Activated naive CD4-positive, alpha-beta T cell treated with anti-CD3 and anti-CD28 coated beads, Interleukin-2, amount 50 U/mL, for 16 hours (primary cell): ENCODE results near the gene ATP5MC2.
"Not testable (repeated sequence)": the region's sequence is repeated elsewhere in the genome, so short reads cannot be mapped to it uniquely, and the experiment has no call there.

Source experiments
- DNase-seq: peaks from one replicate; pipeline ENCODE4 v3.0.0-alpha.2; 2020

Gene ATP5MC2

DNA sequence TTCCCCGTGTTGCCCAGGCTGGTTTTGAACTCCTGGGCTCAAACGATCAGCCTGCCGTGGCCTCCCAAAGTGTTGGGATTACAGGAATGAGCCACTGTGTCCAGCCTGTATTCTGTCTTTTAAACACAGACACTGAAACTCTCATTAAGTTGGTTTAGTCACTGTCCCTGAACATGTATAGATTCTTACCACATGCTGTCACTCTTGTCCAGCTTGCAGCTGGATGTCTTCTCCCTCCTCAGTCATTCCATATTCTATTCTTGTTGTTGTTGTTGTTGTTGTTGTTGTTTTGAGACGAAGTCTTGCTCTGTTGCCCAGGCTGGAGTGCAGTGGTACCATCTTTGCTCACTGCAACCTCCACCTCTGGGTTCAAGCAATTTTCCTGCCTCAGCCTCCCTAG lies 12.3 kb upstream of the ATP5MC2 start:
- DNase-seq = no peak

DNA sequence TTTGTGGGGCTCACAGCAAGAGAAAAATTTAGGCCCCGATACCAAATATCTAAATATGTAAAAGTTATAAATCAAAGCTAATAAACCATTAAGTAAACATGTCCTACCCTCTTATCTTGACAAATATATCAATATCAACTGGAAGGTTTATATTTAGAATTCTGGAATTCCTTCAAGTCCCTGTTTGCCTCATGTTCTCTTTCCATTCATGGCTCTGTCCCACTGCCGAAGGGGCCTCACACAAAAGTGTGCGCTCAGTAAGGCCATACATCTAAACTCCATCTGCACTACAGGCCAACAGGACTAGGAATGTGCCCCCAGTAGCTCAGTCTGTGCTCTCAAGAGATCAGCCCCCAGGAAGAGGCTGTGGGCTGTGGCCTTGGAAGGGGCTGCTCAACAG lies 10.6 kb upstream of the ATP5MC2 start:
- DNase-seq = no peak

DNA sequence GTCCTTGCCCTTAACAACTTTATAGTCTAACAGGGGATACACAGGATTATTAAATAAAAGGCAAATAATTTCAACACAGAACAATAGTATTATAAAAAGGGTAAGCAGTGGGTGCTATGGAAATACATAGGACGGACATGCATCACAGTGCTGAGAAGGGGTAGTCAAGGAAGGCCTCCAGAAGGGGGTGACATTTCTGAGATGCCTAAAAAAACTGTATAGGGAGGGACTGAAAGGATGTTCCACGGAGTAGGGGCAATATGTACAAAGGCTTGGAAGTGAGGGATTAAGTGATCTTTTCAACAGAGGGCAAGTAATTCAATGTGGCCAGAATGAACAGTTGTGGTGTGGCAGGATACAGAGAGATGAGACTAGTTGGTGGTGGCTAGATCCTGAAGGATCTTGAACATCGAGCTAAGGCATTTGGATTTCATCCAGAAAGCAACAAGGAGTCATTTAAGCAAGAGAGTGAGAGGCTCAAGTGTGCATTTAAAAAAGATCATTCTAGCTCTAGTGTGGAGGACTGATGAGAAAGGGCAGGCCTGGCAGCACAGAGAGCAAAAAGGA lies 8.9 kb upstream of the ATP5MC2 start:
- DNase-seq = no peak

DNA sequence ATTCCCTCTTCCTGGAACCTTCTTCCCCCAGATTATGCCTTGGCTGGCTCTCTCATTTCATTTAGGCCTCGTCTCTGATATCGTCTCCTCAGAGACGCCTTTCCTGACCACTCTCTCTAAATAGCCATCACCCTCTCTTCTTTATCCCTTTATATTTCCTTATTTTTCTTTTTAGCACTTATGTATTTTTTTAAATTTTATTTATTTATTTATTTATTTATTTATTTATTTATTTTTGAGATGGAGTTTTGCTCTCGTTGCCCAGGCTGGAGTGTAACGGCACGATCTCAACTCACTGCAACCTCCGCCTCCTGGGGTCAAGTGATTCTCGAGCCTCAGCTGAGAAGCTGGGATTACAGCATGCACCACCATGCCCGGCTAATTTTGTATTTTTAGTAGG lies 8.1 kb upstream of the ATP5MC2 start:
- DNase-seq = no peak

DNA sequence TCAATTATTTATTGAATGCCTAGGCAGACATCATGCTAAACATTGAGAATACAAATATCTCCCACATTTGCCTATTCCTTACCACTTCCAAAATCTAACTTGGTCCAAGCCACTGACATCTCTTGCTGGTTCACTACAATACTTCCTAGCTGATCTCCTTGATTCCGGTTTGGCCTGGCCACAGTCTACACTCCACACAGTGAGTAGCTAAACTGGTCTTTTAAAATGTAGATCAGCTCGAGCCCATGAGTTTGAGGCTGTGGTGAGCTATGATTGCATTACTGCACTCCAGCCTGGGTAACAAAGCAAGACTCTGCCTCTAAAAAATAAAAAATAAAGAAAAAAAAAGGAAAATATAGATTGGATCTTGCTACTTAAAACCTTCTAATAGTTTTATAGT lies 7.6 kb upstream of the ATP5MC2 start:
- DNase-seq = no peak

DNA sequence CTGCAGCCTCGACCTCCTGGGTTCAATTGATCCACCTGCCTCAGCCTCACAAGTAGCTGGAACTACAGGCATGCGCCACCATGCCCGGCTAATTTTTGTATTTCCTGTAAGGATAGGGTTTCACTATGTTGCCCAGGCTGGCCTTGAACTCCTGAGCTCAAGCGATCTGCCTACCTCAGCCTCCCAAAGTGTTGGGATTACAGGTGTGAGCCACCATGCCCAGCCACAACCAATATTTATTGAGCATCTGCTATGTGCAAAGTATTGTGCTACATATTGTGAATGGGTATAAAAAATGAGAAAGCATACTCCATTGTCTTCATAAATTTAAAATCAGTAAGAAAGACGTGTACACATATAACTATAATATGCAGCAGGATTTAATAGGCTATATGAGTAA lies 4.2 kb upstream of the ATP5MC2 start:
- not testable (repeated sequence) for DNase-seq

DNA sequence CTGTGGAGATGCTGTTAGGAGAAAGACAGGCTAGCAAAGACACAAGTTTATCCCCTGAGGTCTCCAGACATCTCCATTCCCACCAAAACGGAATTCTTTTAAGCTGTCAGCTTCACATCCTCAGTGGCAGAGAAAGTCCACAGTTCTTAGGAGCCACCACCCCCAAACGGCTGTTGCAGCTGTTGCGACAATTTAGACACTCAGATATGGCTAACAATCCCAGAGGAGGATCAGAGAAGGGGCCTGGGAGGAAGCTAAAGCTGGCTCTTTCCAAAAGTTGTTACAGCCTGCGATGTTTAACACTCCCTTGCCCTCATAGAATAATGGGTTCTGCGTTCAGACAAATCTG lies 1.9 kb upstream of the ATP5MC2 start:
- DNase-seq = no peak

DNA sequence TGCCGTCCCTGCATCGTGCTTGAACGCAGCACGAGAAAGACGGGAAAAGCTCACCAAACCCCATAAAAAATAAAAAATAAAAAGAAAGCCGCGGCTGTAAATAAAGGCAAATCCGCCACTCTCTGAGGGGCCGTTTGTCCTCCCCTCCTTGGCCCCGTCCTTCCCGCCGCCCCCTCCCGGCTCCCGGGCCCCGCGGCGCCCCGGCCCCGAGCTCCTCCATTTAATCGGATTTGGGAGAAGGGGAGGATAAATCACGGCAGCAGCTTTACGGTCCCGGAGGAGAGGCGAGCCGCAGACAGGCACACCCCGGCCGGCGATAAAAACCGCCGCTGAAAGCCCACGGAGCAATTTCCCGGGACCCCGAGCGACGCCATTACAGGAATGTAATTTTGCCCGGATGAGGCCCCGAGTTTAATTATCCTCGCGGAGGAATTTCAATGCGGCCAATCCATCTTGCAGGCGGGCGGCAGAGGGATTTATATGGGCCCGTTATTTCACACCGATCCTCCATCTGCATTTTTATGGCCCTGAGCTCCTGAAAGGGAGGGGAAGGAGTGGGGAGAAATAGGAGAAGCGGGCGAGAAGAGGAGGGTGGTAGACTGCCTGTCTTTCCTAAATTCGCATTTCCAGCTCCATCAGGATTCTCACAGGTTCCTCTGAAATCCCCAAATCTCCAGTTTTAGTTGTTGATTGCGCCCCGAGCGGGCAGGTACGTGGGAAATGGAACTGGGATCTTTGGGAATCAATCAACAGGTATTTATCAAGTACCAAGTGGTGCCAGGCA lies 1.3 kb upstream of the ATP5MC2 start:
- peak; percentile 15 for DNase-seq

DNA sequence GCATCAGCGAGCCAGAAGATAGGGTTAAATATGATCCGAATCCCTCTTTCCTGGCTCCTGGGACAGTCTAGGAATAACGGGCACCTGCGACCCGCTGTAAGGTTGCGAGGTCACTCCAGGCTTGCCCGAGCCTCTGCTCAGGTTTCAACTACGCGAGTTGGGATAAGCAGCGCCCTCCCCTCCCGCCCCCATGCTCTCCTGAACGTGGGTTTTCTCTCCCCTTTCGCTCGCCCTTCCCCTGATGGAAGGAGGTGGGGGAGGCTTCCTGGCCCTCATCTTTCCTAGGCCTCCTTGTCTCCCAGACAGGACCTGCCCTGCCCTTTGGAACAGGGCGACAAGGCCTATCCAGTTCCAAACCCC lies 753 bp upstream of the ATP5MC2 start:
- peak; percentile 24 for DNase-seq

DNA sequence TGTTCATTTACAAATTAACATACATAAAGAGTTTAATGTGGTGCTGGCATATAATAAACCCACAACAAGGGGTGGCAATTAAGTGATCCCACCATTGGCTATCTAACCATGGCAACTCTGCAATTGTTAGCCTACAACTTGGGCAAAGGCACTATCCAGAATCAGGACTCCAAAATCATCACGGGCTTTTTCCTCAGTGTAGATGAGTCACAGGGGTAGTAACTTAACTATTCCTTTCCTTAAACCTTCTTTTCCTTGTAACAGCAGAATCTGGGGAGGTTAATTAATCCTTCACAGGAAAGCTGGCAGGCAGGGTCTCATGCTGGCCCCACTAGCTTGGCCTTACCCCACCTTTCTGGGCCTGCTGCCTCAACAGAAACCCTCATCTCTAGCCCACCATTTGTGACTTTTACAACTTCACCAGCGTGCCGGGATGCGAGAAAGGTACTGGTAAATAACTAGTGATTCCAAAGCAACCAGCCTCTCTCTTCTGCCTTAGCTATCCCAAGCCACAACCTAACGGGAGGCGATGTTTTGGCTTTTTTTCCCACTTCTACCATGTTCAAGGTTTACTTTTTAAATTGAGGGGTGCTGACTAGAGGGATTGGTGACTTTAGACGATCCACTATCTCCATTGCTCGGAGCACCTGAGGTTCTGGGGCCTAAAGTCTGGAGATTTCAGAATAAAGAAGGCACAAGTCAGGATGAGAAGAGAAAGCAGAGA lies 744 bp downstream of the ATP5MC2 start:
- DNase-seq = no peak

DNA sequence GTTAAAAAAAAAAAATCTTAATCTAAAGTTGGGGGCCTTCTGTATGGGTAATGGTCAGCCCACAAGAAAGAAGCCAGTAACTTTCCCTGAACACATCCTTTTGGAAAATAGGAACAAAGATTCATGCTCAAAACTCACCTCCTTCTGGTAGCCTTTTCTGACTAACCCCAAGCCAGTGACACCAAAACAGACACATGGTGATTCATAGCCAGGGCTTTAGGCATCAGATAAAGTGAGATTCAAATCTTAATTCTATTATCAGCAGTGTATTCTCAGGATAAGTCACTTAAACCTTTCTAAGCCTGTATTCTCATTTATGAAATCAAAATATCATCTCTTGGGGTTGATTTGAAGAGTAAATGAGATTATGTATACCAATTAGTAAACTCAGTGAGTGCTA lies 4.9 kb downstream of the ATP5MC2 start:
- DNase-seq = no peak

DNA sequence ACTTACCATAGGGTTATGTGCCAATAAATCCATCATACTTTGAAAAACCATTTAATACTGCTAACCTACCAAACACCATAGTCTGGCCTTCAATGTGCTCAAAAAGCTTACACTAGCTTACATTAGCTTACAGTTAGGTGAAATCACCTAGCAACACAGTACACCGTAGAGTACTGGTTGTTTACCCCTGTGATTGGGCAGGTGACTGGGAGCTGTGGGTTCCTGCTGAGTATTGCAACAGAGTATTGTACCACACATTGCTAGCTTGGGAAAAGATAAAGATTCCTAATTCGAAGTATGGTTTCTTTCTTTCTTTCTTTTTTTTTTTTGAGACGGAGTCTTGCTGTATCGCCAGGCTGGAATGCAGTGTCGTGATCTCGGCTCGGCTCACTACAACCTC lies 5.6 kb downstream of the ATP5MC2 start:
- no peak for DNase-seq

DNA sequence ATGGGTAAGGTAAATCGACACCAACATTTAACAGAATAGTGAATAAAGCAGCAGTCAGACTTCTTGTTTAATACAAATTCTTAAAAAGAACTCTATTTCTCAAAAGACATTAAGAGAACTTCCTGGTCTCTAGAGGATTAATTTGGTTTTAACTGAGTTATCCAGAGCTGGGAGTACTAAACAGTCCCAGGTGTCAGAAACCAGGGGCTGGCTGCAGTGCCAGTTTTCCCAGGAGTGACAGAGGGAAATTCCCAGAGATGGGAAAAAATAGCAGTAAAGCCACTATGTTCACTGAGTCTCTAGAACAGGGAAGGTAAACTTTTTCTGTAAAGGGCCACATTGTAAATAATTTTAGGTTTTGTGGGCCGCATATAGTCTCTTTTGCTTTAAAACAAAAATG lies 8.8 kb downstream of the ATP5MC2 start:
- DNase-seq = no peak

DNA sequence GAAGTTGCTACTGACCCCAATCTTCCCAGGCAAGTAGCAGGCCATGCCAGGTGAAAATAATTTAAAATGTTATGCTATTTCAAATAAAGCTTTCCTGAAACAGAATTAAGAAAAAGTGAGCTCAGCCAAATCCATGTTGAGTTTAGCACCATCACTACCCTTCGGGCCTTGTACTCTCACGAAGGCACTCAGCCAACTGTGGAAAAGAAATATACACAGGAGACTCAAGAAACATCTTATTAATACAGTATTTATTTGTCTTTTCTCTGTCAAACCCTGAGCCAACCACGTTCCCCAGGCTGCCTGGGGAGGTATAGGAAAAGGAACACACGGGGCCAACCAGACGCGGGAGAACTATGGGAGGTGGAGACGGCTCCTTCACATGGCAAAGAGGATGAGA lies 10.9 kb downstream of the ATP5MC2 start:
- DNase-seq = no peak

DNA sequence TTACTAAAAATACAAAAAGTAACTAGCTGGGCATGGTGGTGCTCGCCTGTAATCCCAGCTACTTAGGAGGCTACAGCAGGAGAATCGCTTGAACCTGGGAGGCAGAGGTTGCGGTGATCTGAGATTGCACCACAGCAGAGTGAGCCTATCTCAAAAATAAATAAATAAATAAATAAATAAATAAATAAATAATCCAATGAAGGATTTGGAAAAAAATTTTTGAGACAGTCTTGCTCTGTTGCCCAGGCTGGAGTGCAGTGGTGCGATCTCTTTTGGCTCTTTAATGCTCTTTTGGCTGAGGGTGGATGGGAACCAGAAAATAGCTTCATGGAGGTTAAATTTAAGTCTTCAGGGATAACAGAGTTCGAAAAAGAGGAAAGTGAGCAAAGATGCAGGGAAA lies 11.7 kb downstream of the ATP5MC2 start:
- DNase-seq = no peak

DNA sequence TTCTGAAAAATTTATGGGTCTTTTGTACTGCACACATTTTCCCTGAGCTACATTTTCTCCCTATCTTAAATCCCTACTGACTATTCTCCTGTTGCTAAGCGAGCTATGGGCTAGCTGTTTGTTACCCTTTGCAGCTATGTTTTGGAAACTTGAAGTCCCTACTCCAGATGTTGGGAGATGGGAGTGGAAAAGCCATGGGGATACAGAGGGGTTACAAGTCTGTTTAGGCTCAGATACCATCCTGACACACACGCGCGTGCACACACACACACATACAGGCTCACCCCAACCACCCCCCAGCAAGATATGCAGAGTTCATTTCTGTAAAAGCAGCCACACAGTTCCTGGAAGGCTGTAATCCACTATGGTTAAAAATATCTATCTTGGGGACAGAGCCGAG lies 15.8 kb downstream of the ATP5MC2 start:
- no peak for DNase-seq

DNA sequence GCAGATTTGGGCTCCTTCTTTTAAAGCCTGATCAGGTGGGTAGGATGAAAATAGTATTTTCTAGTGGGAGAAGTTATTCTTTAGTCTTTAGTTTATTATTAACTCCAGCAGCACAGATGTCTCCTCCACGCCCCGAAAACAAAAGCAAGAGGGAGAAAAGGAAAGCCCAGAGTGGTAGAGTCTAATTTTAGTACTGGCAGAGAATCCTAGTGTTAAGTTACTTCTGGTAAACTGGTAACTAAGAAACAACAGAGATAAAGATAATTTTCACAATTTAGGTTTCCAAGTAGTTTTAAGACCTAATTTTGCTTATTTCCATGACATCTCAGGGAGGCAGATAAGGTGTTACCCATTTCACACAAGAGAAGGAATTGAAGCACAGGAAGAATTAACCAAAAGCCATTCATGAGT lies 16.3 kb downstream of the ATP5MC2 start:
- DNase-seq = no peak

DNA sequence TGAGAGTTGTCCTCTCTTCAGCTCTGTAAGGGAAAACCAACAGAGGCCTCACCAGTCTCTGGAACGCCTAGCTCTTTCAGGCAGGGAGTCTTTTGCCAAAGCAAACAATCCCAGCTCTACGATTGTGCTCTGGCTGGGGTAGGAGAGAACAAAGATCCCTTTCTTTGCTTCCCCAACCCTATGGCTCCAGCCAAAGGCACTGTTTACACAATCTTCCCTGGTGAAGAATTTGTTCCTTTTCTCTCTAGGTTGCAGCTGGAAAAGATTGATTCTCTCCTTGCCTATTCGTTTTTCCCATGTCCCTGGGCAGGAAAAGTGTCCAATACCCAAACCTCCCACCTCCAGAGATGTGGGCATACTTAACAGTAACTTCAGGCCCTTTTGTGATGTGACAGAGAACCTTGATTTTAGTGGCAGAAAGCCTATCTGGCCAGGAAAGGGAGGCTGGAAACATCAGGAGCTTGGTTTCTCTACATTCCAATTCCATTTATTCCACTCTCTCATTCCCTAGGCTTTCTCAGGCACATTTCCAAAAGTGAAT lies 16.8 kb downstream of the ATP5MC2 start:
- DNase-seq = no peak

DNA sequence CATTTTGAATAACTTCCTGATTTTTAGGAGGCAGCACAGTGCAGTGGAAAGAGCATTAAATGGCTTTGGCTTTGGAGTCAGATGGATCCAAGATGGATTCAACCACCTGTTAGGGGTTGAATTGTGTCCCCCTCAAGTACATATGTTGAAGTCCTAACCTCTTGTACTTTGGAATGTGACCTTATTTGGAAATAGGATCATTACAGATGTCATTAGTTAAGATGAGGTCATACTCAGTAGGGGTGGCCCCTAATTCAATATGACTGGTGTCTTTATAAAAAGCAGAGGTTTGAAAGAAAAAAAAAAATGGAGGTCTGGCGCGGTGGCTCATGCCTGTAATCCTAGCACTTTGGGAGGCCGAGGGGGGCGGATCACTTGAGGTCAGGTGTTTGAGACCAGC lies 18.8 kb downstream of the ATP5MC2 start:
- no peak for DNase-seq

DNA sequence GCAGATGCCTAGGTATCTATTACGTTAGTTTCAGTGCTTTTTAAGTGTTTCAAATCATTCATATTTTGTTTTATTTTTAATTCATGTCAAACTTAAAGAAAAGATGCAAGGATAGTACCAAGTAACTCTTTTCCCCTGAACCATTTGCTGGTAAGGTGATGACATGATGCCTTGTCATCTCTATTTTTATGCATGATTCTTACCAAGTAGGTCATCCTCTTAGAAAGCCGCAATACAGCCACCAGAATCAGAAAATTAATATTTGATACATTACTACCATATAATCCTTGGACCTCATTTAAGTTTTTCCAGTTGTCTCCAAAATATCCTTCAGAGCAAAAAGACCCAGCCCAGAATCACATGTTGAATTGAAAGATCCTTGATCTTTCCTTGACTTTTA lies 22.3 kb downstream of the ATP5MC2 start:
- no peak for DNase-seq

DNA sequence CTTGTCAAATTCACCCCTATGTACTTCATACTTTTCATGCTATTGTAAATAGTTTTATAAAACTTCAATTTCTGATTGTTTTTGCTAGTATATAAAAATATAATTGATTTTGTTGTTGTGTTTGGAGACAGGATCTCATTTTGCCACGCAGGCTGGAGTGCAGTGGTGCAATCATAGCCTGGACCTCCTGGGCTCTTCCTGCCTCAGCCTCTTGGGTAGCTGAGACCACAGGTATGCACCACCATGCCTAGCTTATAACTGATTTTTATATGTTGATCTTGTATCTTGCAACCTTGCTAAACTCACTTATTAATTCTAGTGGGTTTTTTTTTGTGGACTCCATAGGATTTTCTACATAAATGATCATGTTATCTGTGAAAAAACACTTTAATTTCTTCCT lies 23.5 kb downstream of the ATP5MC2 start:
- DNase-seq = no peak

DNA sequence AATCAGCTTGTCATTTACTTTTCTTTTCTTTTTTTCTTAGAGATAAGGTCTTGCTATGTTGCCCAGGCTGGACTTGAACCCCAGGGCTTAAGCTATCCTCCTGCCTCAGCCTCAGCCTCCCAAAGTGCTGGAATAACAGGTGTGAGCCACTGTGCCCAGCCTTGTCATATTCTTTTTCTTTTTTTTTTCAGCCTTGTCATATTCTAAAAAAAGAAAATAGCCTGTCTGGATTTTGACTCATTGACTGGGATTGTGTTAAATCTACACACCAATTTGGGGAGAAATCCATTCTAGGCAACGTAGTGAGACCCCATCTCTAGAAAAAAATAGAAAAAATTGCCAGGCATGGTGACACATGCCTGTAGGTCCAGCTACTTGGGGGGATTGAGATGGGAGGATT lies 24.1 kb downstream of the ATP5MC2 start:
- DNase-seq = no peak

DNA sequence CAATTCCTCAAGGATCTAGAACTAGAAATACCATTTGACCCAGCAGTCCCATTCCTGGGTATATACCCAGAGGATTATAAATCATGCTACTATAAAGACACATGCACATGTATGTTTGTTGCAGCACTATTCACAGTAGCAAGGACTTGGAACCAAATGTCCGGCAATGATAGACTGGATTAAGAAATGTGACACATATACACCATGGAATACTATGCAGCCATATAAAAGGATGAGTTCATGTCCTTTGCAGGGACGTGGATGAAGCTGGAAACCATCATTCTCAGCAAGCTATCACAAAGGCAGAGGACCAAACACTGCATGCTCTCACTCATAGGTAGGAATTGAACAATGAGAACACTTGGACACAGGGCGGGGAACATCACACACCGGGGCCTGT lies 29.6 kb downstream of the ATP5MC2 start:
- DNase-seq = not testable (repeated sequence)

DNA sequence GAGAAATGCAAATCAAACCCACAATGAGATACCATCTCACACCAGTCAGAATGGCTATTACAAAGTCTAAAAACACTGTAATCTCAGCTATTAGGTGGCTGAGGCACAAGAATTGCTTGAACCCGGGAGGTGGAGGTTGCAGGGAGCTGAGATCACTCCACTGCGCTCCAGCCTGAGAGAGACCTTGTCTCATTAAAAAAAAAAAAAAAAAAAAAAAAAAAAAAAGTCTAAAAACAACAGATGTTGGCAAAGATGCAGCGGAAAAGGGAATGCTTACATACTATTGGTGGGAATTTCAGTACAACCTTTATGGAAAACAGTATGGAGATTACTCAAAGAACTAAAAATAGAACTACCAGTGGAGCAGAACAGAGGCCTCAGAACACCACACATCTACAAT lies 30.7 kb downstream of the ATP5MC2 start:
- DNase-seq = no peak
